ENCODE measurements around the gene CERT1. TPM values are rescaled to one million over a fixed set of nuclear protein-coding genes. Genes with fewer than 3 reads are reported as not detected.

CERT1 gene
- polyA plus RNA-seq, 1 of the 3 experiments (the other 2 are of a cell fraction): 4.5 TPM

GRCh38 chr5:75389430-75389829 lies 122.0 kb downstream of the CERT1 start:
- Histone ChIP-seq H3K4me1 (ENCODE audit: control insufficient read depth in 1 of 2, insufficient read depth in 2 of 2, low read depth in 1 of 2, low read length in 1 of 2) (no peaks in the 10 kb centered on the region), H4K20me1 (ENCODE audit: insufficient read depth) (no peaks in the 10 kb centered on the region), H3K4me3 (ENCODE audit: low read depth in 2 of 2, low read length in 1 of 2) (no peak overlapping the region), H3F3A (replicated peaks; ENCODE audit: insufficient read depth) (peaks cover 3% of the 10 kb centered on the region), H2AFZ (ENCODE audit: low read depth) (no peak overlapping the region), H3K27ac (ENCODE audit: low read depth in 2 of 2, low read length in 1 of 2) (no peak overlapping the region), H3K27me3 (ENCODE audit: insufficient read depth) (no peaks in the 10 kb centered on the region), H3K9me2 (no peaks in the 10 kb centered on the region), H3K4me2 (no peak overlapping the region), H3K79me2 (ENCODE audit: insufficient read depth) (no peaks in the 10 kb centered on the region), H3K9ac (no peak overlapping the region), H3K9me3 (no peaks in the 10 kb centered on the region), H3K36me3 (replicated peaks in 1 of 2; ENCODE audit: control insufficient read depth in 1 of 2, insufficient read depth in 2 of 2, low read length in 1 of 2) (peaks cover 16 to 38% of the 10 kb centered on the region in 2 experiments)
- POLR2A ChIA-PET: no interaction called here
- CTCF ChIA-PET: no interaction called here
- TF ChIP-seq, protein P1, sequence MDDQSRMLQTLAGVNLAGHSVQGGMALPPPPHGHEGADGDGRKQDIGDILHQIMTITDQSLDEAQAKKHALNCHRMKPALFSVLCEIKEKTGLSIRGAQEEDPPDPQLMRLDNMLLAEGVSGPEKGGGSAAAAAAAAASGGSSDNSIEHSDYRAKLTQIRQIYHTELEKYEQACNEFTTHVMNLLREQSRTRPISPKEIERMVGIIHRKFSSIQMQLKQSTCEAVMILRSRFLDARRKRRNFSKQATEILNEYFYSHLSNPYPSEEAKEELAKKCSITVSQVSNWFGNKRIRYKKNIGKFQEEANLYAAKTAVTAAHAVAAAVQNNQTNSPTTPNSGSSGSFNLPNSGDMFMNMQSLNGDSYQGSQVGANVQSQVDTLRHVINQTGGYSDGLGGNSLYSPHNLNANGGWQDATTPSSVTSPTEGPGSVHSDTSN (IDR thresholded peaks at IDR 0.05): no peak
- TF ChIP-seq POLR2AphosphoS5 (IDR thresholded peaks at IDR 0.05; ENCODE audit: low read depth, low read length): no peak
- no peak for TF ChIP-seq MEF2A (IDR thresholded peaks at IDR 0.05; ENCODE audit: borderline replicate concordance, low read depth)
- no peak for TF ChIP-seq MAX (IDR thresholded peaks at IDR 0.05; ENCODE audit: low read depth)
- TF ChIP-seq GATA2 (CRISPR knock-in tag; IDR thresholded peaks at IDR 0.05): no peak
- TF ChIP-seq, protein P2, sequence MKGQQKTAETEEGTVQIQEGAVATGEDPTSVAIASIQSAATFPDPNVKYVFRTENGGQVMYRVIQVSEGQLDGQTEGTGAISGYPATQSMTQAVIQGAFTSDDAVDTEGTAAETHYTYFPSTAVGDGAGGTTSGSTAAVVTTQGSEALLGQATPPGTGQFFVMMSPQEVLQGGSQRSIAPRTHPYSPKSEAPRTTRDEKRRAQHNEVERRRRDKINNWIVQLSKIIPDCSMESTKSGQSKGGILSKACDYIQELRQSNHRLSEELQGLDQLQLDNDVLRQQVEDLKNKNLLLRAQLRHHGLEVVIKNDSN (IDR thresholded peaks at IDR 0.05; ENCODE audit: borderline replicate concordance, low read depth): no peak
- no peak for TF ChIP-seq ZBTB33 (IDR thresholded peaks at IDR 0.05; ENCODE audit: borderline replicate concordance, low read depth)
- no peak for TF ChIP-seq RXRA (IDR thresholded peaks at IDR 0.05; ENCODE audit: borderline replicate concordance, low read depth)
- no peak for TF ChIP-seq REST (IDR thresholded peaks at IDR 0.05; ENCODE audit: low read depth, low read length)
- TF ChIP-seq YY1 (IDR thresholded peaks at IDR 0.05; ENCODE audit: low read depth): no peak
- no peak for TF ChIP-seq JUND (IDR thresholded peaks at IDR 0.05)
- TF ChIP-seq USF2 (IDR thresholded peaks at IDR 0.05; ENCODE audit: borderline replicate concordance, low read depth, low read length): no peak
- no peak for TF ChIP-seq ELF1 (IDR thresholded peaks at IDR 0.05)
- no peak for TF ChIP-seq TEAD4 (IDR thresholded peaks at IDR 0.05; ENCODE audit: borderline replicate concordance, insufficient read depth)
- DNase-seq: no peak
- 94% methylated on average over 2 of the region's 2 CpGs for WGBS (ENCODE audit: low lambda C conversion rate)

Data from SK-N-SH (cell line).